H9 (cell line): ENCODE results near the gene PDS5A. TPM values are rescaled to one million over a fixed set of nuclear protein-coding genes. Genes with fewer than 3 reads are reported as not detected.

Source experiments
- DNase-seq: peaks from one replicate; pipeline ENCODE4 v3.0.0-alpha.2; 2017
- H2AFZ ChIP-seq: one replicate; pipeline ENCODE4 v1.6.1; 2013; ENCODE audit warnings: mild to moderate bottlenecking, low read length, control low read depth, moderate library complexity
- H2AK5ac ChIP-seq: 2 replicates; pipeline ENCODE4 v1.6.1; 2013; ENCODE audit warnings: low read length, control low read depth, mixed read lengths; ENCODE audit not compliant: insufficient read length
- H2BK120ac ChIP-seq: one replicate; pipeline ENCODE4 v1.6.1; 2013; ENCODE audit warnings: low read depth, mild to moderate bottlenecking, low read length, control low read depth, inconsistent platforms; ENCODE audit not compliant: poor library complexity, severe bottlenecking
- H2BK12ac ChIP-seq: 2 replicates; pipeline ENCODE4 v1.6.1; 2013; ENCODE audit warnings: low read length, control low read depth, mixed read lengths, low read depth; ENCODE audit not compliant: insufficient read length
- H2BK15ac ChIP-seq: 2 replicates; pipeline ENCODE4 v1.6.1; 2013; ENCODE audit warnings: low read depth, low read length, control low read depth
- H2BK20ac ChIP-seq: one replicate; pipeline ENCODE4 v1.6.1; 2013; ENCODE audit warnings: low read depth, mild to moderate bottlenecking, low read length, control low read depth, inconsistent platforms; ENCODE audit not compliant: poor library complexity, severe bottlenecking
- H2BK5ac ChIP-seq: 2 replicates; pipeline ENCODE4 v1.6.1; 2013; ENCODE audit warnings: low read length, control low read depth, mixed read lengths; ENCODE audit not compliant: insufficient read length
- H3K14ac ChIP-seq: 2 replicates; pipeline ENCODE4 v1.6.1; 2013; ENCODE audit warnings: low read length, control low read depth; ENCODE audit not compliant: insufficient read depth
- H3K18ac ChIP-seq: 2 replicates; pipeline ENCODE4 v1.6.1; 2013; ENCODE audit warnings: low read depth, mild to moderate bottlenecking, mixed read lengths, low read length, control low read depth; ENCODE audit not compliant: insufficient read length
- H3K23ac ChIP-seq: 2 replicates; pipeline ENCODE4 v1.6.1; 2013; ENCODE audit warnings: low read length, control low read depth, mixed read lengths, low read depth; ENCODE audit not compliant: insufficient read length
- H3K23me2 ChIP-seq: 2 replicates; pipeline ENCODE4 v1.6.1; 2013; ENCODE audit warnings: low read depth, mild to moderate bottlenecking, mixed read lengths, low read length, control low read depth; ENCODE audit not compliant: insufficient read length, poor library complexity, severe bottlenecking
- H3K27ac ChIP-seq: 2 replicates; pipeline ENCODE4 v1.5.1; 2013; ENCODE audit warnings: low read length, control low read depth, mixed read lengths, low read depth; ENCODE audit not compliant: insufficient read length
- H3K27me3 ChIP-seq: 2 replicates; pipeline ENCODE4 v1.6.1; 2013; ENCODE audit warnings: low read length, control low read depth, inconsistent platforms; ENCODE audit not compliant: insufficient read depth
- H3K4ac ChIP-seq: 2 replicates; pipeline ENCODE4 v1.6.1; 2013; ENCODE audit warnings: low read depth, mild to moderate bottlenecking, control low read depth, inconsistent platforms, low read length, moderate library complexity
- H3K4me1 ChIP-seq: 2 replicates; pipeline ENCODE4 v1.6.1; 2013; ENCODE audit warnings: low read length, control low read depth, inconsistent platforms; ENCODE audit not compliant: insufficient read depth
- H3K4me2 ChIP-seq: 2 replicates; pipeline ENCODE4 v1.6.1; 2013; ENCODE audit warnings: low read length, control low read depth, mixed read lengths; ENCODE audit not compliant: insufficient read length, insufficient read depth
- H3K56ac ChIP-seq: 2 replicates; pipeline ENCODE4 v1.6.1; 2013; ENCODE audit warnings: low read depth, mild to moderate bottlenecking, mixed read lengths, low read length, control low read depth; ENCODE audit not compliant: insufficient read length
- H3K79me1 ChIP-seq: 2 replicates; pipeline ENCODE4 v1.6.1; 2013; ENCODE audit warnings: low read depth, mild to moderate bottlenecking, moderate library complexity, low read length, control low read depth, inconsistent platforms; ENCODE audit not compliant: insufficient read depth, poor library complexity, severe bottlenecking
- H3K79me2 ChIP-seq: 2 replicates; pipeline ENCODE4 v1.6.1; 2013; ENCODE audit warnings: low read length, control low read depth, inconsistent platforms; ENCODE audit not compliant: insufficient read depth
- H3K9ac ChIP-seq: 2 replicates; pipeline ENCODE4 v1.6.1; 2013; ENCODE audit warnings: low read length, control low read depth, mixed read lengths; ENCODE audit not compliant: insufficient read length; ENCODE audit errors: extremely low read depth
- H3K9me3 ChIP-seq: one replicate; pipeline ENCODE4 v1.6.1; 2013; ENCODE audit warnings: low read depth, low read length, inconsistent platforms; ENCODE audit not compliant: control insufficient read depth
- H3T11ph ChIP-seq: one replicate; pipeline ENCODE4 v1.6.1; 2013; ENCODE audit warnings: mild to moderate bottlenecking, low read length, control low read depth, inconsistent platforms
- H4K20me1 ChIP-seq: one replicate; pipeline ENCODE4 v1.6.1; 2013; ENCODE audit not compliant: control insufficient read depth, insufficient read length, insufficient read depth
- H4K5ac ChIP-seq: 2 replicates; pipeline ENCODE4 v1.6.1; 2013; ENCODE audit warnings: low read depth, mild to moderate bottlenecking, mixed read lengths, low read length, control low read depth; ENCODE audit not compliant: insufficient read length
- H4K8ac ChIP-seq: replicated peaks from 2 replicates; pipeline ENCODE4 v1.6.1; 2013; ENCODE audit warnings: low read length, control low read depth, mixed read lengths, low read depth; ENCODE audit not compliant: insufficient read length
- H4K91ac ChIP-seq: 2 replicates; pipeline ENCODE4 v1.6.1; 2013; ENCODE audit warnings: low read depth, mild to moderate bottlenecking, moderate library complexity, mixed read lengths, low read length, control low read depth; ENCODE audit not compliant: insufficient read length
- H3K27ac Mint-ChIP-seq, 3 experiments: 2 replicates in 2 of 3; 3 replicates in 1 of 3; pipeline ENCODE4 v1.8.0; 2020 to 2021; ENCODE audit warnings: mixed read lengths in 3 of 3, mild to moderate bottlenecking in 1 of 3, moderate library complexity in 1 of 3
- H3K27me3 Mint-ChIP-seq: 2 replicates; pipeline ENCODE4 v1.8.0; 2021; ENCODE audit warnings: low read depth, mild to moderate bottlenecking, moderate library complexity, mixed read lengths
- H3K36me3 Mint-ChIP-seq, 3 experiments: 2 replicates in 2 of 3; 3 replicates in 1 of 3; pipeline ENCODE4 v1.8.0; 2020 to 2021; ENCODE audit warnings: low read depth in 3 of 3, mixed read lengths in 3 of 3; ENCODE audit not compliant: insufficient read depth in 1 of 3
- H3K4me1 Mint-ChIP-seq, 2 experiments: 2 replicates each; pipeline ENCODE4 v1.8.0; 2020; ENCODE audit warnings: mixed read lengths in 2 of 2
- H3K4me3 Mint-ChIP-seq, 2 experiments: 2 replicates in 1 of 2; 3 replicates in 1 of 2; pipeline ENCODE4 v1.8.0; 2020 to 2021; ENCODE audit warnings: mild to moderate bottlenecking in 2 of 2, mixed read lengths in 2 of 2, moderate library complexity in 1 of 2
- H3K9me3 Mint-ChIP-seq, 2 experiments: 2 replicates in 1 of 2; 3 replicates in 1 of 2; pipeline ENCODE4 v1.8.0; 2020; ENCODE audit warnings: mild to moderate bottlenecking in 2 of 2, mixed read lengths in 2 of 2, moderate library complexity in 1 of 2
- CTCF ChIP-seq: fragments of 200-600 bp; sonication (generic); conservative IDR thresholded peaks from 3 replicates; pipeline ENCODE4 v1.8.0; 2021; ENCODE audit warnings: antibody characterized with exemption, mild to moderate bottlenecking
- WGBS: extraction: QIAGEN DNeasy Blood & Tissue Kit; methylation state at CpG from one replicate; pipeline ENCODE4 v1.1.7; 2013; ENCODE audit warnings: missing lambda C conversion rate, low lambda C conversion rate, mixed read lengths; ENCODE audit not compliant: insufficient read length; ENCODE audit errors: extremely low coverage; 5-methylcytosine and 5-hydroxymethylcytosine counted together
- total RNA-seq: library from RNA; stranded (reverse); gene quantifications from 2 replicates; pipeline ENCODE4 v1.2.1, GENCODE V29; 2021

The PDS5A gene
- total RNA-seq, 1 experiment from 2014 or later, result 65.4 TPM

GRCh38 chr4:39825090-39825489 is 152.6 kb downstream of the PDS5A start:
- Histone ChIP-seq H2BK20ac (no peak overlapping the region), H3T11ph (no peak overlapping the region), H3K4ac (no peak overlapping the region), H3K4me1 (no peaks in the 10 kb centered on the region; the same call in 1 of the 2 replicates), H3K4me2 (no peak overlapping the region), H3K27me3 (no peaks in the 10 kb centered on the region), H4K20me1 (no peaks in the 10 kb centered on the region), H3K9ac (no peak overlapping the region), H4K91ac (no peak overlapping the region), H3K56ac (no peak overlapping the region), H2AFZ (no peak overlapping the region), H2BK5ac (no peak overlapping the region), H3K18ac (no peak overlapping the region), H2BK15ac (no peak overlapping the region), H3K27ac (no peak overlapping the region), H3K23ac (no peak overlapping the region), H2BK120ac (no peak overlapping the region), H3K23me2 (no peaks in the 10 kb centered on the region), H2AK5ac (no peak overlapping the region), H3K79me2 (no peaks in the 10 kb centered on the region), H3K79me1 (no peaks in the 10 kb centered on the region), H4K8ac (no peak overlapping the region), H3K9me3 (no peaks in the 10 kb centered on the region), H2BK12ac (no peak overlapping the region), H4K5ac (no peak overlapping the region), H3K14ac (no peak overlapping the region)
- no peak for DNase-seq
- no CpG with 5 or more reads among the region's 3 CpGs for WGBS
- no peaks in the 10 kb centered on the region for H3K27me3 Mint-ChIP-seq
- no peak overlapping the region; a peak in 1 of 7 replicates for H3K27ac Mint-ChIP-seq
- H3K4me3 Mint-ChIP-seq, result no peak overlapping the region
- no peaks in the 10 kb centered on the region for H3K9me3 Mint-ChIP-seq
- TF ChIP-seq CTCF, result no peak
- peaks cover 6 to 47% (median 40%) of the 10 kb centered on the region in 3 experiments; a peak in 6 of 7 replicates for H3K36me3 Mint-ChIP-seq
- peaks cover 9 to 13% of the 10 kb centered on the region in 2 experiments for H3K4me1 Mint-ChIP-seq
